ENCODE data around the gene IRAK1.

Gene IRAK1

DNA sequence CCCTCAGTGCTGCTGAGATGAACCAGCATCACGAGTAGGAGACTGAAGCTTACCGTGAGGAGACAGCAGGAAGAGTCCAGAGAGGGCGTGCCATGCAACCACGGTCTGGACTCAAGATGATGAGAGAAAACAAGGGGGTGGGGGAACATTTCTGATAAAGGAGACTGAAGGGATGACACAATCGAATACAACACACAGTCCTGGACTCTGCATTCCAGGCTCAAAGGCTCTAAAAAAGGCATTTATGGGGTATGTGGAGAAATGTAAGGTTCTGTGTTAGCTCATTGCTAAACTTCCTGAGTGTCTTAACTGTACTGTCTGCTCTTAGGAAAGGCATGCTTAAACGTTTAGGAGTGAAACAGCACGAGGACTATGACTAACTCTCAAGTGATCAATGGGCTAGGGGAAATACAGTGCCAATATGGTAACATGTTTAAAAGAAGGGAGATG is 20.6 kb upstream of the IRAK1 start:
- DNase-seq: no peak

DNA sequence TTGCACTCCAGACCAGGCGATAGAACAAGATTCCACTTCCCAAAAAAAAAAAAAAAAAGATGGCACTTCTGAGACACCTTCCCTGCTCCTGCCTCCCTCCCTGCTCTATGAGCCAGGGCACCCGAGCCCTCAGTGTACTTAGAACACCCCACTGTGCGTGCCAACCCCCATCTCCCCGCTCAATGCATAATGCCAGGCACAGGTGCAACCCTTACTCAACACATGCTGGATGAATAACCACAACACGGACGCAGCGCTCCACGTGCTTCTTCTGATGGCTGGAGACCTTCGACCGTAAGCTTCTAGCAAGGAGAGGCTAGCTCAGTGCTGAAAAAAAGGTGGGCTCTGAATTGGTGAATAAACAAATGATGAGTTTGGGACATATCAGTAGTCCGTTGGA is 19.9 kb upstream of the IRAK1 start:
- DNase-seq: no peak

GRCh38 chrX:154038656-154039055 is 19.0 kb upstream of the IRAK1 start:
- no peak for DNase-seq

DNA sequence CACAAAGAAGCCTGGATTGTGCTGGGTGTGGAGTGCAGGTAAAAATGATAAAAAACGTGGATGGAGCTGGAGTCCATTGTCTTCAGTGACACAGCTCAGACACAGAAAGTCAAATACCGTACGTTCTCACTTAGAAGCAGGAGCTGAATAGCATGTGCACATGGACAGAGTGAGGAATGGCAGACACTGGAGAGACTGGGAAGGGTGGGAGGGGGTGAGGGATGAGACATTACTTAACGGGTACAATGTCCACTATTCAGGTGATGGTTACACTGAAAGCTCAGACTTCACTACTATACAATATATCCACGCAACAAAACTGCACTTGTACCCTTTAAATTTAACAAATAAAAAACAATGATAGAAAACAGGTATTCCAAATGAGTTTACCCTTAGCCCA is 18.1 kb upstream of the IRAK1 start:
- no peak for DNase-seq

GRCh38 chrX:154036513-154036912 is 16.8 kb upstream of the IRAK1 start:
- peak; percentile 39 for DNase-seq

GRCh38 chrX:154033848-154034247 is 14.1 kb upstream of the IRAK1 start:
- no peak for DNase-seq

DNA sequence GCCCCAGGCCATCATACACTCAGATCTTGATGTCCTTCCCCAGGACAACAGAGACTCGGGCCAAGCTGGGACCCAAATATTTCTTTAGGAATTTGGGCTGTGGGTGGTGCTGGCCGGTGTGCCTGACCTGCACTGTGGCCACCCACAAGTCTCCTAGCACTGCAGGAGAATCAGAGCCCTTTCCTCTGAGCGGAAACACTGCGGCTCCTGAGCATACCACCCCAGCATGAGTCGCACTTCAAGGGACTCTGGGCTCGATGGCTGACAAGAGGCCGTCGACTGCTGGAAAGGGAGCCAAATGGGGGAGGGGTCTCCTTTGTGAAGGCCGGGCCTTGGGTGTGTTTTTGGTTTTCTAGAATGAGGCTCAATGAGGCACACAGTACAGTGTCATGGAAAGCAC is 13.0 kb upstream of the IRAK1 start:
- DNase-seq: no peak

- no peak for DNase-seq
Measured at GRCh38 chrX:154032160-154032559, 12.5 kb upstream of the IRAK1 start.

DNA sequence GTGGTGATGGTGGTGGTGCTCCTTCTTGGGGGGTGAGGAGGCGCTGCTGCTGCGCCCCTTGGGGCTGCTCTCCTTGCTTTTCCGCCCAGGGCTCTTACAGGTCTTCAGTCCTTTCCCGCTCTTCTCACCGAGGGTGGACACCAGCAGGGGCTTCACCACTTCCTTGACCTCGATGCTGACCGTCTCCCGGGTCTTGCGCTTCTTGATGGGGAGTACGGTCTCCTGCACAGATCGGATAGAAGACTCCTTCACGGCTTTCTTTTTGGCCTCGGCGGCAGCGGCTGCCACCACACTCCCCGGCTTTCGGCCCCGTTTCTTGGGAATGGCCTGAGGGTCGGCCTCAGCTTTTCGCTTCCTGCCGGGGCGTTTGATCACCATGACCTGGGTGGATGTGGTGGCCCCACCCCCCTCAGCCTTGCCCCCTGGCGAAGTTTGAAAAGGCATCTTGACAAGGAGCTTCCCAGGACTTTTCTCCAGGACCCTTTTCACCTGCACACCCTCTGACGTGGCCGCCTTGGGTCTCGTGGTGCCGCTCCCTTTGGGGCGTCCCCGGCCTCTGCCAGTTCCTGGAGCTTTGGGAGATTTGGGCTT is 11.1 kb upstream of the IRAK1 start:
- DNase-seq: no peak

DNA sequence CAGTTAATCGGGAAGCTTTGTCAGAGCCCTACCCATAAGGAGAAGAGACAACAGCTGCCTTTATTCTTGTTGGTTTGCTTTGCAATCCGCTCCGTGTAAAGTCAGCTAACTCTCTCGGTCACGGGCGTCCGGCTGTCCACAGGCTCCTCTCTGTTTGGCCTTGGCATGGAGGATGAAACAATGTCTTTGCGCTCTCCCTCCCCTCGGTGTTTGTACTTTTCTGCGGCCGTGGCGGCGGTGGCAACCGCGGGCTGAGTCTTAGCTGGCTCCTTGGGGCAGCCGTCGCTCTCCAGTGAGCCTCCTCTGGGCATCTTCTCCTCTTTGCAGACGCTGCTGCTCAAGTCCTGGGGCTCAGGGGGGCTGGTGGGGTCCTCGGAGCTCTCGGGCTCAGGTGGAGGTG is 10.6 kb upstream of the IRAK1 start:
- DNase-seq: no peak

DNA sequence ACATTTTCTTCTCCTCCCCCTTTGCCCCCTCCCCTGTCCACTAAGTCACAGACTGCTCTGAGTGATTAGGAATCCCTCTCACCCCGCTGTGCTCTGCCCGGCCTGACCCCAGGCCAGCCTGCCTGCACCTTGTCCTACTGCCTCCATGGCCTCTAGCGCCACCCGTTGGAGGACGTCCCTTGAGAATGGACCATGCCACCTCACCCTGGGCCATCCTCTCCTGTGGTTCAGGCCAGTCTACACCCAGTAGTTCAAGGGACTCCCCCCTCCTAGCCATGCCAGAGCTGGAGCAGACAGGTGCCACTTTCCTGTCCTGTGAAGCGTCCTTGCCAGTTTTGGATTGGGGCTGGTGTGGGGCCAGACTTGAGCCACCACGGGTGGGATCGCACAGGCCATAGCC is 9.7 kb upstream of the IRAK1 start:
- DNase-seq: no peak

DNA sequence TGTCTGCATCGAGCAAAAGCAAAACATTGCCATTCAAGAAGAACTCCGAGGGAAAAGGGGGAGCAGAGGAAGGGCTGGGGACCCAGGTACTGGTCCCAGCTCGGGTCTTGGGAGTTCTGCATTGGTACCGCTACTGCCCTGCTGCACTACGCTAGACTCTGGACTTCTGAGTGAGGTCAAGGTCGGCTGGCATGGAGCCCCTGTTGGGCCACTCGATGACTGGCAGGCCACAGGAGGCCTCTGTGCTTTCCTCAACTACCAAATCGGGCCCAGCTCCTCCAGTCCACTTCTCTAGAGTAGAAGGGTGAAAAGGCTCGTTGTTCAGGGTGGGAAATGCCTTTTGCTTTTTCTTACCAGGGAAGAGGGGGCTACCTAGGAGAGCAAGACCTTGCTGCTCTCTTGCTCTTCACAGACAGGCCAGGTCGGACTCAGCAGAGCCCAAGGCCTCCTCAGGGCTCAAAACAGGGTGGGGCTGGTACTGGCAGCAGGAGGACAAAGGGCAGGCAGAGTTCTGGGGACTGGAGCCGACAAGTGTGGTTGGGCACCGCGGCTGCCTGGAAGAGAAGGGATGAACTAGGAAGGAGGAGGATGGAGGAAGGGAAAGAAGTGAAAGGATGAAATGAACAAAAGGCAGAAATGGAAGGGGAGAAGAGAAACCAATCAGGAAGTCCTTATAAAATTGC is 8.9 kb upstream of the IRAK1 start:
- DNase-seq: no peak

GRCh38 chrX:154027986-154028385 is 8.3 kb upstream of the IRAK1 start:
- no peak for DNase-seq

DNA sequence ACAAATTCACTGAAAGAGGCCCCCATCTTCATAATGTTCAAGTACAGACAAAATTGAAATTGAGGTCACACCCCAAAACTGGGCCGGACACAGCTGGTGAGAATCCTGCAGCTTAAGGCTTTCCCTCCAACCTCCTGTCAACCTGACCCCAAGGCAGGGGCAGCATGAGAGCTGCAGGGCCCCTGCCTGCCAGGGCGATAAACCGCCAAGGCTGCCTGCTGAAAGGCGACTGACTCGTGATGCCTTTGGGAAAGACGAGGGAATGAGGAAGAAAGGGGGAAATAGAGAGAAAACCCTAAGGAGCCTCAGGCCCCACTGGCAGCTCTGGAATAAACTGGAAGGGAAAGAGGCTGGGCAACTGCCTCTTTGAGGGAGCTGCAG is 7.3 kb upstream of the IRAK1 start:
- DNase-seq: no peak

DNA sequence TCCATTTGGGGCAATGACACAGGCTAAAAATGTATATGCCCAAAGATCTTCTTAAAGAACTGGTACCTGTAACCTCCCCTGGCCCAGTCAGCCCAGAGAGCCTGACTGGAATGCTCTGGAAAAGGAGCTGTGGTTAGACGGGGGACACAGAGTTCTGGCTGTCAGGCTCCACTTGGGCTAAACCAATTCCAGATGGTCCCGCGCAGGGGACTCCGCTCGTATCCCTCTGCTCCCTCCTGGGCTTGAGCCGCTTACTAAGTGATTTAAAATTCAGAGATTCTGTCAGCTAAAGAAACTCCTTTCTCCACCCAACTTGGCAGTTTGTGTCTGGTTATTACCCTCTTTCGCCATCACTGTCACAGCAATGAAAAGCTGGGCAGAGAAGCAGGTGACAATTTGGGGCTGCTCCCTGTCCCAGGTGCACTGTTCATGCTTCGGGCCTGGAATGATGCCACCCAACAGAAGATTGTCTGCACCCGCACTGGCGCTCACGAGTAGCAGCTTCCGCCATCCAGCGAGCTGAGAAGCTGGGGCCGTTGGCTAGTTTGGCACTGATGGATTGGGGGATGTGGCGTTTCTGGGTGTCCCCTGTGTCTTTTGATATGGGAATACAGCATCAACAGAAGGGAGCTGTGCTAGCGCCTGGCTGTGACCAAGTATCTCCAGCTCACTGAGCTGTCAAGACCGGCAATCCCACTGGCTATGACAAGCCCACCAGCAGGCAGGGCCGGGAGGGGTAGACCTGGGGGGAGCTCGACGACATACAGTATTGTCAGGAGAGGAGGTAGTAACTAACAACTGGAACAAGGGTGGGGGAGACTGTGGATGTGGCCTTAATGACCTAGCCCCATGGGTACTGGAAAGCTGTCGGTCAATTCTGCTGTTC is 6.7 kb upstream of the IRAK1 start:
- DNase-seq: no peak

DNA sequence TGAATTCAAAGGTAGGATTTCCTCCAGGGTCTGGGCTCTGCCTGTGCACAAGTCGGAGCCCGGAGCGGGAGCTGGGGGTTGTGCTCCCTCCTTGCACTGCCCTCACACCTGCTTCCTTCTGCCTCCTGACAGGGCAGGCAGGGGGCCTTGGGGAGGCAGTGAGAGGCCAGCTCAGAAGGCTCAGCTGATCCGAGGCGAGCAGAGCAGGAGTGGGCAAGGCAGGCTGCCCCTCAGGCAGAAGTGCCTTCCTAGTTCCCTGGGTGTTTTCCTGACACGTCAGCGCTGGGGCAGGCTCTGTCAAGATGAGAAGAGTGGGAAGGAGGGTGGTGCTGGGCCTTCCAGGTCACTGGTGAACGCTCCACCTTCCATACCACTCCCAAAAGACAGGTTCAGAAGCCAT is 5.5 kb upstream of the IRAK1 start:
- no peak for DNase-seq

DNA sequence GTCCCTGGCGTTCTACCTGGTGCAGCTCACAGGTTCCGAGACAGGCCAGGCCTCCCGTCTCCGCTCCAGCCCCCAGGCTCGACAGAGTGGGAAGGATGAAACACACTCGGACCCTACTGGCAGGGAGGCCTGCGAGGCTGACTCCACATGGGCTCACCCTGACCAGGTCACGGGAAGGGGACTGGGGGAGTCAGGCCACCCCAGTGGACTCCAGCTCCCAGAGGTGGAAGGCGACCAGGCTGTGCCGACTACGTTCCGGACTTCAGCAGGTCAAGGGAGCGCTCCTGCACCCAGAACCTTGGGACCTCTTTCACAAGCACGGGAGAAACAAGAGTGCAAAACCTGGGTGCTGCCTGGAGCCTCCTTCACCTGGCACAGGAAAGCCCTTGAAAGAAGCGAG is 4.6 kb upstream of the IRAK1 start:
- DNase-seq: no peak

GRCh38 chrX:154023276-154024000 is 3.7 kb upstream of the IRAK1 start:
- DNase-seq: no peak

- DNase-seq: no peak
Measured at GRCh38 chrX:154022108-154022507, 2.4 kb upstream of the IRAK1 start.

- DNase-seq: peak; percentile 41
Measured at GRCh38 chrX:154021131-154021611, 1.5 kb upstream of the IRAK1 start.

DNA sequence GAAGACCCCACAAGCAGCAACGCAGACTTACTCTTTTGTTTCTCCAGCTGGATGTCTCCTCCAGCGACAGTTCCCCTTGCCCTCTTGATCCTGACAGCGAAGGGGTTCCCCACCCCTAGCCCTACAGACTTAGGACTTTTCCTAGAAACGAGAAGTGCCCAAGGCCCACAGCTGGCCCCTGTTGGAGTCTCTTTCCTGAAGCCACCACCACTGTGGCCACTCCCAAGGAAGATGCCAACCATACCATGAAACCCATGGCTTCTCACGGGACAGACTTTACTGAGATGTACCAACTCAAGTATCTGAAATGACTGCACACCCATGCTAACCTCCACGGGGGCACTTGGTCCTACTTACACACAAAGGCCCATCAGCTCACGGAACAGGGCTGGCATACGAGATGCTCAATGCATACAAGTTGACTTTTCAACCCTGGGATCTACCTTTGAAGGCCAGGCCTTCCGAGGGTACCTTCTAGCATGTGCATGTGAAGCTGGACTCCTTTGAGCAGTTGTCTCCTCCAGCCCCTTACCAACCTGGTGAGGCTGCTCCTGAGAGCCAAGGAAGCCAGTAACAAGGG is 924 bp upstream of the IRAK1 start:
- peak; percentile 18 for DNase-seq

GRCh38 chrX:154019061-154019621 is 561 bp downstream of the IRAK1 start:
- peak; percentile 39 for DNase-seq

Data from activated CD4-positive, alpha-beta T cell treated with anti-CD3 and anti-CD28 coated beads for 48 hours (primary cell).